ENCODE data around the gene ZSWIM6. TPM values are rescaled to one million over a fixed set of nuclear protein-coding genes. Genes with fewer than 3 reads are reported as not detected.

The ZSWIM6 gene
- total RNA-seq, 2 experiments from 2014 or later, result 4.4 TPM

GRCh38 chr5:61340775-61341361 lies 8.8 kb downstream of the ZSWIM6 start:
- ChIA-PET POLR2A (no interaction called here), CTCF (interaction anchor here (1.8 kb wide), 1 partner anchor 21 kb away, joined by 4 read pairs; no protein-coding TSS in a partner anchor)
- ATAC-seq (no peak), DNase-seq (no peak)
- Mint-ChIP-seq H3K4me3 (no peak overlapping the region), H3K4me1 (ENCODE audit: low read depth) (peaks cover 28% of the 10 kb centered on the region), H3K27ac (no peak overlapping the region), H3K9me3 (no peaks in the 10 kb centered on the region), H3K27me3 (no peaks in the 10 kb centered on the region), H3K36me3 (ENCODE audit: low read depth) (peaks cover 9% of the 10 kb centered on the region)
- intact Hi-C loops (cut with micrococcal nuclease), result no loop called here
- TF ChIP-seq, protein P1, sequence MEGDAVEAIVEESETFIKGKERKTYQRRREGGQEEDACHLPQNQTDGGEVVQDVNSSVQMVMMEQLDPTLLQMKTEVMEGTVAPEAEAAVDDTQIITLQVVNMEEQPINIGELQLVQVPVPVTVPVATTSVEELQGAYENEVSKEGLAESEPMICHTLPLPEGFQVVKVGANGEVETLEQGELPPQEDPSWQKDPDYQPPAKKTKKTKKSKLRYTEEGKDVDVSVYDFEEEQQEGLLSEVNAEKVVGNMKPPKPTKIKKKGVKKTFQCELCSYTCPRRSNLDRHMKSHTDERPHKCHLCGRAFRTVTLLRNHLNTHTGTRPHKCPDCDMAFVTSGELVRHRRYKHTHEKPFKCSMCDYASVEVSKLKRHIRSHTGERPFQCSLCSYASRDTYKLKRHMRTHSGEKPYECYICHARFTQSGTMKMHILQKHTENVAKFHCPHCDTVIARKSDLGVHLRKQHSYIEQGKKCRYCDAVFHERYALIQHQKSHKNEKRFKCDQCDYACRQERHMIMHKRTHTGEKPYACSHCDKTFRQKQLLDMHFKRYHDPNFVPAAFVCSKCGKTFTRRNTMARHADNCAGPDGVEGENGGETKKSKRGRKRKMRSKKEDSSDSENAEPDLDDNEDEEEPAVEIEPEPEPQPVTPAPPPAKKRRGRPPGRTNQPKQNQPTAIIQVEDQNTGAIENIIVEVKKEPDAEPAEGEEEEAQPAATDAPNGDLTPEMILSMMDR (IDR thresholded peaks at IDR 0.05), result no peak

DNA sequence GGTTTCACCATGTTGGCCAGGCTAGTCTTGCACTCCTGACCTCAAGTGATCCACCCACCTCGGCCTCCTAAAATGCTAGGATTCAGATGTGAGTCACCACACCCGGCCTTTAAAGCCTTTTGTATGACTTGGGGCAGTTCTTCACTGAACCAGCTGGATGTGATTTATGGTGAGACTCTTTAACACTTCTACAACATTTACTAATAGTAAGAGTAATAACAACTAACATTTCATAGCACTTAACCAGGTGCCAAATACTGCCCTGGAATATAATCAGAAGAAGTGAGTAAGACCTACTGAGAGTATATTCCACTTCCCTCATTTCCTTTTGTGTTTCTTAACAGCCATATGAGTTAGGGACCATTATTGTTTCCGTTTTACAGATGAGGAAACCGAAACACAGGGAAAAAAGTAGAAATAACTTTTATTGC lies 10.0 kb downstream of the ZSWIM6 start:
- ChIA-PET CTCF (interaction anchor here (1.5 to 1.7 kb wide), 2 partner anchors 9 to 11 kb away, joined by 4 read pairs; no protein-coding TSS in a partner anchor), POLR2A (interaction anchor here (1.0 kb wide), 1 partner anchor 8 kb away, joined by 4 read pairs; no protein-coding TSS in a partner anchor)
- Mint-ChIP-seq H3K4me3 (no peak overlapping the region), H3K4me1 (ENCODE audit: low read depth) (peaks cover 28% of the 10 kb centered on the region), H3K27me3 (no peaks in the 10 kb centered on the region), H3K27ac (no peak overlapping the region), H3K36me3 (ENCODE audit: low read depth) (peaks cover 2% of the 10 kb centered on the region), H3K9me3 (no peaks in the 10 kb centered on the region)
- ATAC-seq (peak; percentile 89), DNase-seq (peak; percentile 60)
- intact Hi-C loops (cut with micrococcal nuclease), result no loop called here
- TF ChIP-seq, protein P1 (IDR thresholded peaks at IDR 0.05), result no peak

- DNase-seq (no peak), ATAC-seq (no peak)
- Mint-ChIP-seq H3K36me3 (ENCODE audit: low read depth) (peaks cover 3% of the 10 kb centered on the region), H3K9me3 (no peaks in the 10 kb centered on the region), H3K4me3 (no peak overlapping the region), H3K4me1 (ENCODE audit: low read depth) (peaks cover 32% of the 10 kb centered on the region), H3K27me3 (no peaks in the 10 kb centered on the region), H3K27ac (no peak overlapping the region)
- POLR2A ChIA-PET, result interaction anchor here (1.0 kb wide), 1 partner anchor 8 kb away, joined by 3 read pairs; no protein-coding TSS in a partner anchor
- TF ChIP-seq, protein P1 (IDR thresholded peaks at IDR 0.05), result no peak
- CTCF ChIA-PET, result interaction anchor here (1.2 to 1.3 kb wide), 2 partner anchors 10 to 13 kb away, joined by 3 to 4 read pairs; no protein-coding TSS in a partner anchor
- intact Hi-C loops (cut with micrococcal nuclease), result no loop called here
Measured at GRCh38 chr5:61344187-61344944, 12.3 kb downstream of the ZSWIM6 start.

DNA sequence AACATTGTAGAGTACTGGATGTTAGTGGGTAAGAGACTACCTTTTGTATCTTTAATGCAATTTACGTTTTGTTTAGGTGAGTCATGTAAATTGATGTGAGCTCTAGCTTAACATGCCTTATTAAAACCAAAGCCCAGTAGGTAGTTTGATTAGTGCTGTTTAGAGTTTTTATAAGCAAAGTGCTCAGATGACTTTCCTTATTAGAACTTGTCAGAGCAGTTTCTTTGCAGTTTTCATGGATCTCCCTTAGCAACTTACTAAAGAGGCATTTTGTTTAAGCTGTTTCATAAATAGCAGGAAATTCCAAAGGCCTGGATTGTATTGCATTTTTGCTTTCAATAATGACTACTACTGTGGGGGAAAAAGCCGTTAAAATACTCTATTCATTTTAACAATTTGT lies 14.5 kb downstream of the ZSWIM6 start:
- H3K27me3 Mint-ChIP-seq, result no peaks in the 10 kb centered on the region
- TF ChIP-seq, protein P1 (IDR thresholded peaks at IDR 0.05), result no peak
- intact Hi-C loops (cut with micrococcal nuclease), result no loop called here
- ATAC-seq (no peak), DNase-seq (no peak)
- peaks cover 3% of the 10 kb centered on the region for H3K36me3 Mint-ChIP-seq (ENCODE audit: low read depth)
- peaks cover 23% of the 10 kb centered on the region for H3K4me1 Mint-ChIP-seq (ENCODE audit: low read depth)
- H3K9me3 Mint-ChIP-seq, result no peaks in the 10 kb centered on the region
- CTCF ChIA-PET, result interaction anchor here (1.8 kb wide), 1 partner anchor 11 kb away, joined by 13 read pairs; no protein-coding TSS in a partner anchor
- no peak overlapping the region for H3K27ac Mint-ChIP-seq
- POLR2A ChIA-PET, result no interaction called here
- no peak overlapping the region for H3K4me3 Mint-ChIP-seq

- TF ChIP-seq, protein P1 (IDR thresholded peaks at IDR 0.05), result no peak
- H3K4me1 Mint-ChIP-seq (ENCODE audit: low read depth), result peaks cover 20% of the 10 kb centered on the region
- ATAC-seq (no peak), DNase-seq (no peak)
- ChIA-PET POLR2A (no interaction called here), CTCF (interaction anchor here (1.8 kb wide), 1 partner anchor 11 kb away, joined by 13 read pairs; no protein-coding TSS in a partner anchor)
- intact Hi-C loops (cut with micrococcal nuclease), result no loop called here
- no peaks in the 10 kb centered on the region for H3K27me3 Mint-ChIP-seq
- no peak overlapping the region for H3K4me3 Mint-ChIP-seq
- peaks cover 3% of the 10 kb centered on the region for H3K36me3 Mint-ChIP-seq (ENCODE audit: low read depth)
- no peak overlapping the region for H3K27ac Mint-ChIP-seq
- H3K9me3 Mint-ChIP-seq, result no peaks in the 10 kb centered on the region
Measured at GRCh38 chr5:61347080-61347479, 15.0 kb downstream of the ZSWIM6 start.
